ENCODE measurements around the gene ZNF862. TPM values are rescaled to one million over a fixed set of nuclear protein-coding genes. Genes with fewer than 3 reads are reported as not detected.

ZNF862 gene
- total and polyA plus RNA-seq, 2 of the 8 experiments (the other 6 are each of a cell fraction or from before 2014, with no cell fraction given): 1.8 to 3.9 TPM

- no peak overlapping the region for H2BK15ac ChIP-seq (ENCODE audit: low read length)
- H3K4me2 ChIP-seq (ENCODE audit: insufficient read depth in 1 of 2, low read depth in 2 of 2, low read length in 2 of 2): no peak overlapping the region
- no peaks in the 10 kb centered on the region for H4K20me1 ChIP-seq (replicated peaks in 1 of 2; ENCODE audit: control insufficient read depth in 1 of 2, insufficient read depth in 2 of 2, low read length in 2 of 2)
- no peaks in the 10 kb centered on the region; the same call in 1 of the 2 replicates for H3K79me1 ChIP-seq (ENCODE audit: low read depth, low read length)
- H3K14ac ChIP-seq (ENCODE audit: insufficient read length): no peak overlapping the region
- no peak overlapping the region; the same call in 1 of the 2 replicates for H2BK5ac ChIP-seq (ENCODE audit: low read depth, low read length)
- no peak overlapping the region for H2AFZ ChIP-seq (ENCODE audit: low read length)
- no peak overlapping the region for H2AK5ac ChIP-seq (ENCODE audit: low read depth, low read length)
- ChIA-PET CTCF (ENCODE audit: partially characterized antibody) (interaction anchor here (0.6 to 5.2 kb wide), 8 partner anchors 8 to 61 kb away, joined by 3 to 67 read pairs (median 4); no protein-coding TSS in a partner anchor), POLR2A (ENCODE audit: partially characterized antibody) (interaction anchor here (0.7 to 1.1 kb wide), 2 partner anchors 11 to 25 kb away, joined by 3 read pairs; no protein-coding TSS in a partner anchor)
- no peak overlapping the region for H3K18ac ChIP-seq (ENCODE audit: extremely low read depth, low read length)
- DNase-seq (ENCODE audit: low read depth in 1 of 2, low spot score in 2 of 2) (no peak), FAIRE-seq (no peak)
- no peak overlapping the region for H2BK120ac ChIP-seq (replicated peaks; ENCODE audit: low read depth, low read length)
- no peak overlapping the region for H3K4me3 ChIP-seq (ENCODE audit: extremely low read depth in 1 of 4, insufficient read depth in 2 of 4, low read depth in 3 of 4, low read length in 4 of 4)
- H2BK20ac ChIP-seq (ENCODE audit: low read length): no peak overlapping the region
- H3K56ac ChIP-seq (replicated peaks; ENCODE audit: insufficient read length, low read depth, low read length): no peak overlapping the region
- no peak overlapping the region for H4K91ac ChIP-seq (replicated peaks; ENCODE audit: insufficient read length, low read length)
- no peaks in the 10 kb centered on the region for H3K27me3 ChIP-seq (replicated peaks in 1 of 4; ENCODE audit: control insufficient read depth in 3 of 4, extremely low read depth in 1 of 4, insufficient read depth in 3 of 4, low read length in 3 of 4)
- no peak overlapping the region for H3K23ac ChIP-seq (ENCODE audit: insufficient read length)
- no peak overlapping the region for H3K4ac ChIP-seq (replicated peaks; ENCODE audit: insufficient read length, low read depth, low read length)
- H3K23me2 ChIP-seq (ENCODE audit: low read depth, low read length): no peaks in the 10 kb centered on the region
- no peak overlapping the region for H4K5ac ChIP-seq (ENCODE audit: insufficient read length, low read depth, low read length)
- H2BK12ac ChIP-seq (ENCODE audit: low read depth, low read length): no peak overlapping the region
- H4K8ac ChIP-seq (ENCODE audit: extremely low read depth, insufficient read depth, low read length): no peak overlapping the region
- no peak overlapping the region for H3K27ac ChIP-seq (ENCODE audit: low read depth, low read length)
- WGBS, 2 experiments (ENCODE audit: extremely low coverage in 1 of 2, insufficient coverage in 1 of 2, insufficient read length in 1 of 2, insufficient replicate concordance in 2 of 2, low coverage in 1 of 2, low lambda C conversion rate in 2 of 2, missing lambda C conversion rate in 1 of 2): 89% methylated on average over 14 of the region's 17 CpGs; no CpG with 5 or more reads in 1 of the 2 experiments
- H3K79me2 ChIP-seq (ENCODE audit: control insufficient read depth in 1 of 2, insufficient read depth in 2 of 2, low read length in 2 of 2): no peaks in the 10 kb centered on the region
- peaks cover 0 to 8% (median 6%) of the 10 kb centered on the region in 4 experiments; a peak in 6 of 7 replicates for H3K4me1 ChIP-seq (replicated peaks in 1 of 4; ENCODE audit: control insufficient read depth in 3 of 4, insufficient read depth in 4 of 4, low read length in 3 of 4)
- H3K36me3 ChIP-seq (ENCODE audit: control insufficient read depth in 2 of 4, insufficient read depth in 4 of 4, low read length in 3 of 4): no peaks in the 10 kb centered on the region
- peaks cover 8 to 29% of the 10 kb centered on the region in 2 experiments; a peak in 3 of 4 replicates for H3K9me3 ChIP-seq (ENCODE audit: insufficient read depth in 2 of 2, low read depth in 1 of 2, low read length in 1 of 2)
- H3K9ac ChIP-seq (replicated peaks in 1 of 4; ENCODE audit: extremely low read depth in 1 of 4, low read depth in 3 of 4, low read length in 3 of 4): no peak overlapping the region
- TF ChIP-seq CTBP2 (IDR thresholded peaks at IDR 0.05; ENCODE audit: borderline replicate concordance, insufficient read depth, insufficient read length, low read length) (no peak), EP300 (IDR thresholded peaks at IDR 0.05; ENCODE audit: borderline replicate concordance in 1 of 2, low read depth in 2 of 2, low read length in 2 of 2) (no peak), FOSL1 (IDR thresholded peaks at IDR 0.05; ENCODE audit: insufficient read depth, low read depth, low read length) (no peak), USF2 (IDR thresholded peaks at IDR 0.05; ENCODE audit: low read length) (no peak), ATF3 (IDR thresholded peaks at IDR 0.05; ENCODE audit: insufficient read depth, low read depth, low read length) (no peak), JUND (IDR thresholded peaks at IDR 0.05; ENCODE audit: low read length) (no peak), PHF8 (conservative IDR thresholded peaks at IDR 0.05; ENCODE audit: low read depth, low read length) (no peak), EGR1 (IDR thresholded peaks at IDR 0.05; ENCODE audit: borderline replicate concordance, low read depth, low read length) (no peak), HDAC2 (IDR thresholded peaks at IDR 0.05; ENCODE audit: borderline replicate concordance in 1 of 2, low read depth in 2 of 2, low read length in 2 of 2) (no peak), TAF1 (IDR thresholded peaks at IDR 0.05; ENCODE audit: low read depth, low read length) (no peak)
Measured at GRCh38 chr7:149820622-149821190, 17.5 kb upstream of the ZNF862 start.
